ENCODE results near the gene MT1X.
"Not testable (repeated sequence)": the region's sequence is repeated elsewhere in the genome, so short reads cannot be mapped to it uniquely, and the experiment has no call there.

MT1X gene

GRCh38 chr16:56710181-56710737, 28.0 kb downstream of the MT1X start:
- no peak for DNase-seq (ENCODE audit: low spot score)

DNA sequence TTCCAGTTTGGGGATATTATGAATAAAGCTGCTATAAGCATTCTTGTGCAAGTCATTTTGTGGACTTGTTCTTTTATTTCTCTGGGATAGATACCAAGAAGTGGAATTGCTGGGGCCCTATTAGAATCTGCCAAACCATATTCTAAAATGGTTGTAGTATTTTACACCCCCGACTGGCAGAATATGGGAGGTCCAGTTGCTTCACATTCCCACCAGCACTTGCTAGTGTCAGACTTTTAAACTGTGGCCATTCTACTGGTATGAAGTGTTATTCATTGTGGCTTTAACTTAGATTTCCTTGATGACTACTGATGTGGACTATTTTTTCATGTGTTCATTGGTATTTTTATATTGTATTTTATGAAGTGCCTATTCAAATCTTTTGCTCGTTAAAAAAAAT, 29.6 kb downstream of the MT1X start:
- DNase-seq (ENCODE audit: low spot score) = no peak

DNA sequence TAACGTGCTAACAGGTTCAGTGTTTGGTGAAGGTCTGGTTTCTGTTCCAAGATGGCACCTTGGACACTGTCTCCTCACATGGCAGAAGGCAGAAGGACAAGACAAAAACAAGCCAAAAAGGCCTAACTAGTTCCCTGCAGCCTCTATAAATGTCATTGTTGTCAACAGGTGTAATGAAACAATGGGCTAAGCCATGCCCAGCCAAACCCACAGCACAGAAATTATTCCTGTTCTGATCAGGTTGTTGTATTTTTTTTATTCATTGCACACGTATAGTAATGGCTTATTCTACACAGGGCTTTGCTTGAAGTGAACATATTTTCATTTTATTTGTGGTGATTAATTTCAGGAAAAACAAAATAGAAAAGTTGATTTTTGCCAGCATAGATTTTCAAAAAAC, 31.5 kb downstream of the MT1X start:
- no peak for DNase-seq (ENCODE audit: low spot score)

GRCh38 chr16:56715126-56715525, 32.9 kb downstream of the MT1X start:
- no peak for DNase-seq (ENCODE audit: low spot score)

DNA sequence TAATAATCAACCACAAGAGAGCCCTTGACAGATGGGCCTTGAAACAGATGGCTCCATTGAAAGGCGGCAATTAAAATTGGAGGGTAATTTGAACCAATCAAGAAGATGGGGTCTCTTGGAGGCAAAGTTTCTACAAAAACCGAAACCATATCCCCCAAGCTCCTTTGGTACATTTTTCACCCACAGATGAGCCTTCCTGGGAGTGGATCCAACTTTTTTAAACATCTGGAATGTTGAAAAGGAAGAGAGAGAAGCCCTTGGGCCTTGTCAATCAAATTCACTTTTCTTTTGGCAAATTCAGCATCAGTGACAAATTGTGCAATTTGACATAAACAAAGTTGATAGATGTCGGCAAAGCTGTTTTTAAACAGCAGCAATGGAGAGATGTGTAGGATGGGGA, 34.5 kb downstream of the MT1X start:
- DNase-seq (ENCODE audit: low spot score) = no peak

GRCh38 chr16:56717532-56717931, 35.3 kb downstream of the MT1X start:
- DNase-seq (ENCODE audit: low spot score) = not testable (repeated sequence)

- no peak for DNase-seq (ENCODE audit: low spot score)
These were observed 40.1 kb downstream of the MT1X start for GRCh38 chr16:56722200-56722842.

- DNase-seq (ENCODE audit: low spot score) = no peak
These were observed 41.9 kb downstream of the MT1X start for GRCh38 chr16:56724191-56724590.

- no peak for DNase-seq (ENCODE audit: low spot score)
These were observed 44.0 kb downstream of the MT1X start for GRCh38 chr16:56726283-56726682.

DNA sequence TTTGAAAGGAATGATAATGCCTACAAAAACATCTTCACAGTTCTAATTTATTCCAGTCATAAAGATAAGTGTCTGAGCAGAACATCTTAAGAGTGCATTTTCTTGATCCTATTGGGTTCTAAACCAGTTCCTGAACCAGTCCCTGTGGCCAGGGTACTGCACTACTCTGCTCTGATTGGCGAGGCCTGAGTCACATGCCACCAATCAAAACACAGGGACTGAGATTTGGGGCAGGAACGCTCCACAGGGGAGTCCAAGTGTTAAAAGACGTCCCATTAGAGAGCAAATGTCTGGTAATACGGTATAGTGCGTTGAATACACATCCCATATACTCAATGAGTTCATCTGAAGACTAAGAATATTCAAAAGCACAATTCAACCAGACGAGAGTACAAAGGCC, 44.7 kb downstream of the MT1X start:
- DNase-seq (ENCODE audit: low spot score) = no peak

DNA sequence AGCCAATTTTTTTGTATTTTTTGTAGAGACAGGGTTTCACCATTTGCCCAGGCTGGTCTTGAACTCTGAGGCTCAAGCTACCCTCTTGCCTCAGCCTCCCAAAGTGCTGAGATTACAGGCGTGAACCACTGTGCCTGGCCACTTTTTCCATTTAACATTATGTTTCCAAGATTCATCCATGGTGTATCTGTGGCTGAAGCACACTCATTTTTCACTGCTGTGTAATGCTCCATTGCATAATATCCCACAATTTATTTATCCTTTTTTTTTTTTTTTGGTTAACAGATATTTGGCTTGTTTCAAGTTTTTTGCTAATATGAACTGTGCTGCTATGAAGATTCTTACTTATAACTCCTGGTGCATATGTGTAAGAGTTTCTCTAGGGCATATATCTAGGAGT, 45.8 kb downstream of the MT1X start:
- DNase-seq (ENCODE audit: low spot score) = no peak

- DNase-seq (ENCODE audit: low spot score) = no peak
These were observed 46.9 kb downstream of the MT1X start for GRCh38 chr16:56728980-56729734.

- peak; percentile 98 for DNase-seq (ENCODE audit: low spot score)
These were observed 47.7 kb downstream of the MT1X start, which contains the start of gene NUP93 for GRCh38 chr16:56729735-56730662. TSS of gene NUP93 (plus strand) at chr16:56730129. CDS start at chr16:56748248, 18,119 bp downstream.

- DNase-seq (ENCODE audit: low spot score) = no peak
These were observed 50.1 kb downstream of the MT1X start for GRCh38 chr16:56732366-56732765.

- no peak for DNase-seq (ENCODE audit: low spot score)
These were observed 50.6 kb downstream of the MT1X start for GRCh38 chr16:56732832-56733231.

Data from GM03348 (cell line).